Activated T-cell treated with anti-CD3 and anti-CD28 coated beads, Interleukin-2, amount 50 U/mL, for 48 hours (primary cell): ENCODE data around the gene TSPAN13.

Source experiments
- DNase-seq, 2 experiments: peaks; one replicate each; pipeline ENCODE4 v3.0.0-alpha.2; 2020

Gene TSPAN13

DNA sequence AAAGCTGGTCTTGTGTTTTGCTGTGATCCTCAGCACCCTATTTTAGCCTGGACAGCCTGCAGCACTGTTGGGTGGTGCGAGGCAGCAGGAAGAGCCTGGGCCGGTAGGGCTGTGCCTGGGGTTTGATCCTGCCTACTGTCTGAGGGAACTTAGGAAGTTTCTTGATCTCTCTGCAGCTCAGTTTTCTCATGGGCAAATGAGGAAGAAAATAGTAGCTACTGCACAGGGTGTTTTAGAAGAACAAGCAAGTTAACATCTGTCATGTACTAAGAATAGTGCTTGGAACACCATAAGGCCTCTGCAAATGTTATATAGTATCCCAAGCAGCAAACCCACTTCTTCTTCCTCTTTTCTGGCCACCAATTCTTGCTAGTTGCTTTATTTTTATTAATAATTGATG, 63.3 kb downstream of the TSPAN13 start:
- DNase-seq = no peak

- no peak for DNase-seq
Measured at GRCh38 chr7:16817536-16817935, 64.0 kb downstream of the TSPAN13 start.

- DNase-seq = no peak
Measured at GRCh38 chr7:16818732-16819131, 65.2 kb downstream of the TSPAN13 start.

DNA sequence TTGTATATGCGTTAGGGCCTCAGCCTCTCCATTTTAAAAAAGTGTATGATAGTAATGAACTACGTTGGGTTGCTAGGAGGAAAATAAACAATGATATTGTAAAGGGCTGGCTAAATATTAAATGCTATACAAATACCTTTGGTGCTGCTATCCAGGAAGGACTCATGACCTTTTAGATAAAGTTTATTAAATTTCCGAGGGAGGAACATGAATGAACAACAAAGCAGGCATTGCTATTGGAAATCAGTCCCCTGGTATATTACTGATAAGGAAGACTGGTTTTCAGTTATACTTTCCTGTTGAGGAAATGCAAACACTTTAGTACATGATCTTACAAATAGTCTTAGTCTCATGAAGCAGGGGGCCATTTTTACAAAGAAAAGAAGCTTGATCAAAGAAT, 68.5 kb downstream of the TSPAN13 start:
- no peak for DNase-seq

DNA sequence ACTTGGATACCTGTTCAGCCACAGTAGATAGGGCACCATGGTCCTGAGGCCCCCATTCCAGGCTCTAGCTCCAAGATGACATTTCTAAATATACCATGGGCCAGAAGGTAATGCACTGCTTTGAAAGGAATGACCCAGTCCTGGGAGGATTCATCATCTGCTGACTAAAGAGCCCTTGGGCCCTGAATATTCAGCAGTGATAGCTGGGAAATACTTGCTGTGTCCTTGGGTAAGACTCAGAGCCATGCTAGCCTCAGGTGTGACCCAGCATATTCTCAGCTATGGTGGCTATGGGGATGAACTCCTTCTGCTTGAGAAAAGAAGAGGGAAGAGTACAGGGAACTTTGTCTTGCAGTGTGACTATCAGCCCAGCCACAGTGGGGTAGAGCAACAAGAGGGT, 72.5 kb downstream of the TSPAN13 start:
- DNase-seq = no peak

DNA sequence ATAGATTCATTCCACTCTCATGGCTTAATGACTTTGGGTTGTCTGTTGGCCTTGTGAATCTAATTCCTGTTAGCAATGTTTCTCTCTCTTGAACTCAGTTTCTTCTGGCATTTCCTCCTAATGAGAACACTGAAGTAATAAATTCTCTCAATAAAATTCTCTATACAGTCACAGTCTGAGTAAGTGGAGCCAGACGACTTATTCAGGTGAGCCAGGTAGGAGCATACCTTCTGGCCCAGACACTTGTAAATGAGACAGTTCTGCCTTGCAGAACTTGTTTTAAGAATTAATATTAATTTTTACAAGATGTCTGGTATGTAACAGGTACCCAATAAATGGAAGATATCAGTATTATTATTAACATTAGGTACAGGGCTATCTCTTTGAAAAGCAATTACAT, 79.8 kb downstream of the TSPAN13 start:
- no peak for DNase-seq
